Retinal pigment epithelial cell (primary cell): Measurements from ENCODE around the gene CENPI.

Experiments
- DNase-seq: peaks from one replicate; pipeline ENCODE4 v3.0.0-alpha.2; 2010; ENCODE audit warnings: low read depth
- H3K4me3 ChIP-seq: 2 replicates; pipeline ENCODE4 v1.5.1; 2011; ENCODE audit warnings: mild to moderate bottlenecking, low read length, control low read depth, moderate library complexity
- TF ChIP-seq, protein P1 (sequence below): conservative IDR thresholded peaks from 2 replicates; pipeline ENCODE4 v1.5.1; 2011; ENCODE audit warnings: low read depth, low read length, control low read depth, inconsistent platforms

The CENPI gene

GRCh38 chrX:101108284-101108683, 10.3 kb downstream of the CENPI start:
- no peak for DNase-seq
- TF ChIP-seq, protein P1, sequence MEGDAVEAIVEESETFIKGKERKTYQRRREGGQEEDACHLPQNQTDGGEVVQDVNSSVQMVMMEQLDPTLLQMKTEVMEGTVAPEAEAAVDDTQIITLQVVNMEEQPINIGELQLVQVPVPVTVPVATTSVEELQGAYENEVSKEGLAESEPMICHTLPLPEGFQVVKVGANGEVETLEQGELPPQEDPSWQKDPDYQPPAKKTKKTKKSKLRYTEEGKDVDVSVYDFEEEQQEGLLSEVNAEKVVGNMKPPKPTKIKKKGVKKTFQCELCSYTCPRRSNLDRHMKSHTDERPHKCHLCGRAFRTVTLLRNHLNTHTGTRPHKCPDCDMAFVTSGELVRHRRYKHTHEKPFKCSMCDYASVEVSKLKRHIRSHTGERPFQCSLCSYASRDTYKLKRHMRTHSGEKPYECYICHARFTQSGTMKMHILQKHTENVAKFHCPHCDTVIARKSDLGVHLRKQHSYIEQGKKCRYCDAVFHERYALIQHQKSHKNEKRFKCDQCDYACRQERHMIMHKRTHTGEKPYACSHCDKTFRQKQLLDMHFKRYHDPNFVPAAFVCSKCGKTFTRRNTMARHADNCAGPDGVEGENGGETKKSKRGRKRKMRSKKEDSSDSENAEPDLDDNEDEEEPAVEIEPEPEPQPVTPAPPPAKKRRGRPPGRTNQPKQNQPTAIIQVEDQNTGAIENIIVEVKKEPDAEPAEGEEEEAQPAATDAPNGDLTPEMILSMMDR: no peak

DNA sequence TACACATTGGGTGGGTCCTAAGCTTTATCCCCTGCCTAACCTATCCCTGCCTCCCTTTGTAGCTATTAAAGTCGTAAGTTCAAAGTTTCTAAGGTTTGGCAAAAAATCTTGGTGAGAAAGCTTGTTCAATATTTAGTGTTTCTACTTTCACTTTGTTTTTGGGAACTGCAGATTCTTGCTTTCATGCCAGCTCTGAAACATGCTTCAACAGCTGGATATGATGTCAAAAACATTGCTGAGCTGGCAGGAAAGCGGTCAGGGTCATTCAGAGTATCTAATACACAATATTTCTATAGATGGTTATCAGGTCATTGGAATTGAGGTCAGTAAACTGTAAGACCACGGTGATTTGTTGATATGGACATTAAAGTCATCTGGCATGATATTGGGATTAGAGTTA, 19.7 kb downstream of the CENPI start:
- no peak for DNase-seq

More at GRCh38 chrX:101108284-101108683, 10.3 kb downstream of the CENPI start:
- no peak overlapping the region for H3K4me3 ChIP-seq

DNA sequence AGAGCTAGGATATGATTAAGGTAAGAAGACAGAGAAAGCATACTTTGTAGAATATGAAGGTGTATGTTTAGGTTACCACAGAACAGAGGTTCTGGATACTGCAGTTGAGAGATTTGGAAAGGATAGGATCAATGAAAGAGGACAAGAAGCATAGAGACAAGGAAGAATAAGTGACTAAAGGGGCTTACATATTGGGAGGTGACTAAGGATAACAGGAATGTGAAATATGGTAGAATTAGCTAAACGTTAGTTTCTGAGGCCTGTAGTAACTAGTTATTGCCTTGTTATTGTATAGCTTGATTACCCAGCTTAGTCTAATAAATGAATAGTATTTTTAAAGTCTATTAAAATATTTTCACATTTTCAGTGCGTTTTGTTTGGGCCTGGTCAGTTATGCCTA, 38.2 kb downstream of the CENPI start:
- H3K4me3 ChIP-seq: no peak overlapping the region
- TF ChIP-seq, protein P1: no peak
- DNase-seq: no peak

More for the DNA sequence above, 19.7 kb downstream of the CENPI start:
- TF ChIP-seq, protein P1: no peak
- no peak overlapping the region for H3K4me3 ChIP-seq
